Thyroid gland (tissue), 4 donors: ENCODE data around the gene SLC25A30.
"Not testable (repeated sequence)": the region's sequence is repeated elsewhere in the genome, so short reads cannot be mapped to it uniquely, and the experiment has no call there.

ENCODE experiments used
- POLR2A ChIP-seq, 2 donors: fragments of 450-650 bp; IDR thresholded peaks; one replicate each; pipeline ENCODE4 v1.6.1; 2017; ENCODE audit warnings: antibody characterized with exemption in 2 of 2, mild to moderate bottlenecking in 2 of 2, moderate library complexity in 1 of 2
- TF ChIP-seq, protein P1 (sequence below), 6 experiments: fragments of 200-600 bp in 3 of 6; fragments of 450-650 bp in 3 of 6; sonication (generic) in 3 of 6; IDR thresholded peaks; one replicate each; pipeline ENCODE4 v1.5.1; 2016 to 2019; ENCODE audit warnings: antibody characterized with exemption in 6 of 6, mild to moderate bottlenecking in 2 of 6, inconsistent platforms in 1 of 6, moderate library complexity in 1 of 6

DNA sequence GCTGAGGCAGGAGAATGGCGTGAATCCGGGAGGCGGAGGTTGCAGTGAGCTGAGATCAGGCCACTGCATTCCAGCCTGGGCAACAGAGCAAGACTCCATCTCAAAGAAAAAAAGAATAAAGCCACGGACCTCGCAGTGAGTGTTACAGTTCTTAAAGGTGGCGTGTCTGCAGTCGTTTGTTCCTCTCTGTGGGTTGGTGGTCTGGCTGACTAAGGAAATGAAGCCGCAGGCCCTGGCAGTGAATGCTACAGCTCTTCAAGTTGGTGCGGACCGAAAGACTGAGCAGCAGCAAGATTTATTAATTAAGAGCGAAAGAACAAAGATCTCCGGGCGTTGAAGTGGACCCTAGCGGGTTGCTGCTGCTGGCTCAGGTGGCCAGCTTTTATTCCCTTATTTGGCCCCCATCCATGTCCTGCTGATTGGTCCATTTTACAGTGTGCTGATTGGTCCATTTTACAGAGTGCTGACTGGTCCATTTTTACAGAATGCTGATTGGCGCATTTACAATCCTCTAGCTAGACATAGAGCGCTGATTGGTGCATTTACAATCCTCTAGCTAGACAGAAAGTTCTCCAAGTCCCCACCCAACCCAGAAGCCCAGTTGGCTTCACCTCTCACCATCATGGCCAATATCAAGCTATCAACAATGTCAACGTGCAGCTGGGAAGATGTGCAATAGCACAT lies 31.1 kb downstream of the SLC25A30 start:
- TF ChIP-seq, protein P1, sequence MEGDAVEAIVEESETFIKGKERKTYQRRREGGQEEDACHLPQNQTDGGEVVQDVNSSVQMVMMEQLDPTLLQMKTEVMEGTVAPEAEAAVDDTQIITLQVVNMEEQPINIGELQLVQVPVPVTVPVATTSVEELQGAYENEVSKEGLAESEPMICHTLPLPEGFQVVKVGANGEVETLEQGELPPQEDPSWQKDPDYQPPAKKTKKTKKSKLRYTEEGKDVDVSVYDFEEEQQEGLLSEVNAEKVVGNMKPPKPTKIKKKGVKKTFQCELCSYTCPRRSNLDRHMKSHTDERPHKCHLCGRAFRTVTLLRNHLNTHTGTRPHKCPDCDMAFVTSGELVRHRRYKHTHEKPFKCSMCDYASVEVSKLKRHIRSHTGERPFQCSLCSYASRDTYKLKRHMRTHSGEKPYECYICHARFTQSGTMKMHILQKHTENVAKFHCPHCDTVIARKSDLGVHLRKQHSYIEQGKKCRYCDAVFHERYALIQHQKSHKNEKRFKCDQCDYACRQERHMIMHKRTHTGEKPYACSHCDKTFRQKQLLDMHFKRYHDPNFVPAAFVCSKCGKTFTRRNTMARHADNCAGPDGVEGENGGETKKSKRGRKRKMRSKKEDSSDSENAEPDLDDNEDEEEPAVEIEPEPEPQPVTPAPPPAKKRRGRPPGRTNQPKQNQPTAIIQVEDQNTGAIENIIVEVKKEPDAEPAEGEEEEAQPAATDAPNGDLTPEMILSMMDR (IDR thresholded peaks at IDR 0.05): not testable (repeated sequence)
- TF ChIP-seq POLR2A (IDR thresholded peaks at IDR 0.05): not testable (repeated sequence)
